Stimulated activated naive B cell treated with anti-CD40 and anti-IgM and Interleukin-4, amounts not matched to agents 10 μg/mL and 1 μg/mL and 100 μg/mL, for 72 hours (primary cell): ENCODE results near the gene TBCC.
A peak's percentile ranks its signal among the peaks of the same experiment; 100 is the strongest.
"Not testable (repeated sequence)": the region's sequence is repeated elsewhere in the genome, so short reads cannot be mapped to it uniquely, and the experiment has no call there.

Experiments used
- ATAC-seq, 2 donors: fragments of 150-1000 bp; cut with Tn5 transposase; replicated peaks; 2 replicates each; pipeline ENCODE4 v1.10.0; 2021; ENCODE audit warnings: moderate library complexity in 1 of 2
- DNase-seq: peaks from one replicate; pipeline ENCODE4 v3.0.0; 2021
- H3K27ac Mint-ChIP-seq: one replicate; pipeline ENCODE4 v1.8.0; 2022; ENCODE audit warnings: mild to moderate bottlenecking, mixed read lengths
- H3K27me3 Mint-ChIP-seq, 2 donors: one replicate each; pipeline ENCODE4 v1.8.0; 2022; ENCODE audit warnings: mixed read lengths in 2 of 2
- H3K36me3 Mint-ChIP-seq, 2 donors: one replicate each; pipeline ENCODE4 v1.8.0; 2022; ENCODE audit warnings: mixed read lengths in 2 of 2, mild to moderate bottlenecking in 1 of 2
- H3K4me1 Mint-ChIP-seq, 2 donors: one replicate each; pipeline ENCODE4 v1.8.0; 2022; ENCODE audit warnings: mixed read lengths in 2 of 2, mild to moderate bottlenecking in 1 of 2
- H3K4me3 Mint-ChIP-seq, 2 donors: one replicate each; pipeline ENCODE4 v1.8.0; 2022; ENCODE audit warnings: mild to moderate bottlenecking in 2 of 2, mixed read lengths in 2 of 2, moderate library complexity in 1 of 2
- H3K9me3 Mint-ChIP-seq, 2 donors: one replicate each; pipeline ENCODE4 v1.8.0; 2022; ENCODE audit warnings: mixed read lengths in 2 of 2, mild to moderate bottlenecking in 1 of 2

TBCC gene

DNA sequence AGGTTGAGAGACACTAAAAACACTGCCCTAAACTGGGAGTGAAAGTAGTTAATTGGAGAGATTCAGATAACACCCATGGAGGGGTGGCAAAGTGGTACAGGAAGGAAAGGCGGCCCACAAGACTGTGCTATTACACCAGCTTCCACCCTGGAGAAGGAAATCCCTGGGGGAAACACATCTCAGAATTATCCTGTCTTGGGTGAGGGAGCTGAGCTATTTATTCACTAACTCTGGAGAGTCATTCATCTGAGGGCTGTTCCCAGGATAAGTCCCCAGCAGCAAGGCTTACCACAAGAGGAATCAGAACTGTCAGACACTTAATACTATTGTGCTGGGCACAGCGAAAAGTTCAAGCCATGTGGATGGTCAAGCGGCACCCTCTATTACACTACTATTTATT is 9.9 kb downstream of the TBCC start:
- ATAC-seq (no peak), DNase-seq (no peak)
- H3K4me1 Mint-ChIP-seq: peaks cover 6 to 8% of the 10 kb centered on the region in 2 donors
- no peak overlapping the region for H3K4me3 Mint-ChIP-seq
- no peaks in the 10 kb centered on the region for H3K27me3 Mint-ChIP-seq
- no peaks in the 10 kb centered on the region for H3K36me3 Mint-ChIP-seq
- H3K9me3 Mint-ChIP-seq: no peaks in the 10 kb centered on the region
- no peak overlapping the region for H3K27ac Mint-ChIP-seq

DNA sequence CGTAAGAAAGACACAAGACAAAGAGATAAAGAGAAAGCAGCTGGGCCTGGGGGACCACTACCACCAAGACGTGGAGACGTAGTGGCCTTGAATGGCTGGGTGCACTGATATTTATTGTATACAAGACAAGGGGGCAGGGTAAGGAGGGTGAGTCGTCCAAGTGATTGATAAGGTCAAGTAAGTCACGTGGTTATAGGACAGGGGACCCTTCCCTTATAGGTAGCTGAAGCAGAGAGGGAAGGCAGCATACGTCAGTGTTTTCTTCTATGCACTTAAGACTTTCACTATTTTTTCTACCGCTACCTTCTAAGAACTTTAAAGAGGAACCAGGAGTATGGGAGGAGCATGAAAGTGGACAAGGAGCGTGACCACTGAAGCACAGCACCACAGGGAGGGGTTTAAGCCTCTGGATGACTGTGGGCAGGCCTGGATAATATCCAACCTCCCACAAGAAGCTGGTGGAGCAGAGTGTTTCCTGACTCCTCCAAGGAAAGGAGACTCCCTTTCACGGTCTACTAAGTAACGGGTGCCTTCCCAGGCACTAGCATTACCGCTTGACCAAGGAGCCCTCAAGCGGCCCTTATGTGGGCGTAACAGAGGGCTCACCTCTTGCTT is 11.9 kb downstream of the TBCC start:
- not testable (repeated sequence) for DNase-seq, H3K27me3 Mint-ChIP-seq, H3K36me3 Mint-ChIP-seq, ATAC-seq, H3K4me3 Mint-ChIP-seq, H3K9me3 Mint-ChIP-seq, H3K27ac Mint-ChIP-seq, H3K4me1 Mint-ChIP-seq

DNA sequence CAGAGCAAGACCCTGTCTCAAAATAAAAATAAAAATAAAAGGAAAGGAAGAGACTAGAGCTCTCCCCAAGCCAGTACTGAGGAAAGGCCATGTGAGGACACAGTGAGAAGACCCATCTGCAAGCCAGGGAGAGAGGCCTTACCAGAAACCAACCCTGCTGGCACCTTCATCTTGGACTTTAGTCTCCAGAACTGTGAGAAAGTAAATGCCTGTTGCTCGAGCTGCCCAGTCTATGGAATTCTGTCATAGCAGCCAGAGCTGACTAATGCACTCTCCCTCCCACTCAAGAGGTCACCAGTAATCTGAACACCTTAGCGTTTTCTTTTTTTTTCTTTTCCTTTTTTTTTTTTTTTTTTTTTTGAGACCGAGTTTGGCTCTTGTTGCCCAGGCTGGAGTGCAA is 16.2 kb downstream of the TBCC start:
- Mint-ChIP-seq H3K36me3 (no peaks in the 10 kb centered on the region), H3K4me3 (no peak overlapping the region), H3K4me1 (peaks cover 18 to 27% of the 10 kb centered on the region in 2 donors), H3K27ac (no peak overlapping the region), H3K27me3 (no peaks in the 10 kb centered on the region), H3K9me3 (no peaks in the 10 kb centered on the region)
- DNase-seq (no peak), ATAC-seq (no peak)

DNA sequence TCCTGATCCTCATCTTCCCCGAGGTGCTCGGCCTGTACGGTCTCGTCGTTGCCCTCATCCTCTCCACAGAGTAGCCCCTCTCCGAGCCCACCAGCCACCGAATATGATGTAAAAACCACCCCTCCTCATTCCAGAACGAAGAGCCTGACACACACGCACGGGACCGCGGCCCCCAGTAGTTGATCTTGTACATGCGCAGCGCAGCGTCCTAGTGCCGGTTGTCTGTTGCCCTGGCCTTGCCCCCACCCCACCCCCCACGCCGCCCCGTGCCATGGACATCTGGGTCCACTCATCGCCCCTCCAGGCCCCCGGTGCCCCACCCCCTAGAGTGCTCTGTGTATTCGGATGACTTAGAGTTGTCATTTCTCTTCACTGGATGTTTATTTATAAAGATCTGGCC is 18.3 kb downstream of the TBCC start:
- DNase-seq (no peak), ATAC-seq (no peak)
- Mint-ChIP-seq H3K4me3 (peak overlapping the region; percentile 90 to 94), H3K27ac (peak overlapping the region; percentile 96), H3K4me1 (peaks cover 14 to 21% of the 10 kb centered on the region in 2 donors), H3K9me3 (no peaks in the 10 kb centered on the region), H3K27me3 (no peaks in the 10 kb centered on the region), H3K36me3 (no peaks in the 10 kb centered on the region)

DNA sequence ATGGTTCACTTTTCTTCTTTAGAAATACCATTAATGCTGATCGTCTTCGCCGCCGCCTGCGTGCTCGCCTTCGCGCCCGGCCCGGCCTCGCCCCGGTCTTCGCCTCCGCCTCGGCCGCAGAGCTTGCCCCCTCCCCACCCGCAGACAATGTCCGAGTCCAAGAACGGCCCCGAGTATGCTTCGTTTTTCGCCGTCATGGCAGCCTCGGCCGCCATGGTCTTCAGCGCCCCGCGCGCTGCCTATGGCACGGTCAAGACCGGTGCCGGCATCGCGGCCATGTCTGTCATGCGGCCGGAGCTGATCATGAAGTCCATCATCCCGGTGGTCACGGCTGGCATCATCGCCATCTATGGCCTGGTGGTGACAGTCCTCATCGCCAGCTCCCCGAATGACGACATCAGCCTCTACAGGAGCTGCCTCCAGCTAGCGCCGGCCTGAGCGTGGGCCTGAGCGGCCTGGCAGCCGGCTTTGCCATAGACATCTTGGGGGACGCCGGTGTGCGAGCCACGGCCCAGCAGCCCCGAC is 18.8 kb downstream of the TBCC start:
- Mint-ChIP-seq H3K27ac (peak overlapping the region; percentile 96), H3K9me3 (no peaks in the 10 kb centered on the region), H3K36me3 (no peaks in the 10 kb centered on the region), H3K4me3 (peak overlapping the region; percentile 90 to 94), H3K27me3 (no peaks in the 10 kb centered on the region), H3K4me1 (peaks cover 14 to 21% of the 10 kb centered on the region in 2 donors)
- DNase-seq: no peak
- ATAC-seq: peak; percentile 22 to 43

DNA sequence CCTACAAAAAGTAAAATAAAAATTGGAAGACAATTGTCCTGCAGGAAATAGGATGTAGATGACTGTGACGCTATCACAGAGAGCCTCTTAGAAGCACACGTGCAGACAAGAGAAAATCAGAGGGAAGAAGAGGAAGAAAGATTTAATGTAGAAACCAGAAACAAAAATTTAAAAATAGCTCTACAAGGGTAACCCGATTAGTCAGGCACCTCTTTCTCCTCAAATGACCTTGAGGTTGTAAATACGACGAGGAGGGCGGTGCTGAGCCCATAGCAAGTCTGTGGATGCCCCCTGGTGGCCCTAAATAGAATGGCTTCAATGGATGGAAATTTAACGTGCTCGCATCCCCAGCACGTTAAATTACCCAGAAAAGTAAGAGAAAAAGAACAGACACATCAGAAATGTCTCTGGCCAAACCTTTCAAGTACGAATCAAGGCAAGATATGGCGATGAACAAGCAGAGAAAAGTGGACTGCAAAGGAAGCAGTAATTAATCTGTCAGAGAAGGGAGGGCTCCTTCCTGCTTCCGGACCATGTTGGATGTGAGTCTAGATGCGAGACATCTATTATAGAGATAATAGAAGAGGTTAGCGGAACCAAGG is 19.3 kb downstream of the TBCC start:
- Mint-ChIP-seq H3K4me1 (peaks cover 14 to 21% of the 10 kb centered on the region in 2 donors), H3K27me3 (no peaks in the 10 kb centered on the region), H3K9me3 (no peaks in the 10 kb centered on the region), H3K4me3 (peak overlapping the region; percentile 90 to 94), H3K36me3 (no peaks in the 10 kb centered on the region), H3K27ac (peak overlapping the region; percentile 96)
- peak; percentile 97 for ATAC-seq
- DNase-seq: peak; percentile 58

DNA sequence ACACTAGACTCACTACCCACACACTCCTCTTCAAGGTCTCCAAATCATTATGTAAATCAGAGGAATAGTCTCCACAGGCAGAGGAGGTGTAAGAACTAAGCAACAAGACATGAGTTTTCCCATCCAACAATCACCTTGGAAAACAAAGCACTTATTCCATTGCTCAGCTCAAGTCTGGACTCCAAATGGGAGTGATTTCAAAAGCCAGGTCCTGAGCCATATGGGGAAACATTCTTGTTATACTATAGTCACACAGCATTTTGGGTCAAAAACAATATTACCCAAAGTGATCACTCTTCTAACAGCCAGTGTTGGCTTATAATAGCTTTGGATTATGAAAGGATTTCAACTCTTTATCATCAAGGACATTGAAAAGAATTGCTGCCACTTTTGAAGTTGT is 19.9 kb downstream of the TBCC start:
- Mint-ChIP-seq H3K27me3 (no peaks in the 10 kb centered on the region), H3K4me3 (peak overlapping the region; percentile 90 to 94), H3K4me1 (peaks cover 14 to 21% of the 10 kb centered on the region in 2 donors), H3K27ac (peak overlapping the region; percentile 96), H3K9me3 (no peaks in the 10 kb centered on the region), H3K36me3 (no peaks in the 10 kb centered on the region)
- no peak for DNase-seq
- no peak for ATAC-seq

DNA sequence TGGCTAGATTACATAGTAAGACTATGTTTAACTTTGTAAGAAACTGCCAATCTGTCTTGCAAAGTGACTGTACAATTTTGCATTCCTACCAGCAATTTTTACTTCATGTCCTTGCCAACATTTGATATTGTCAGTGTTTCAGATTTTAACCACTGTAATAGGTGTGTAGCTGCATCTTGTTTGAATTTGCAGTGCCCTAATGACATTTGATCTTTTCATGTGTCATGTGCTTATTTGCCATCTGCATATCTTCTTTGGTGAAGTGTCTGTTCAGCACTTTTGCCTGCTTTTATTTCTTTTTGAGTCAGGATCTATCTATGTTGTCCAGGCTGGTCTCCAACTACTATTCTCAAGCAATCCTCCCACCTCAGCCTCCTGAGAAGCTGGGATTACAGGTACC is 21.1 kb downstream of the TBCC start:
- H3K4me3 Mint-ChIP-seq: no peak overlapping the region
- H3K27ac Mint-ChIP-seq: no peak overlapping the region
- H3K27me3 Mint-ChIP-seq: no peaks in the 10 kb centered on the region
- DNase-seq (no peak), ATAC-seq (no peak)
- no peaks in the 10 kb centered on the region for H3K9me3 Mint-ChIP-seq
- peaks cover 14 to 21% of the 10 kb centered on the region in 2 donors for H3K4me1 Mint-ChIP-seq
- no peaks in the 10 kb centered on the region for H3K36me3 Mint-ChIP-seq

DNA sequence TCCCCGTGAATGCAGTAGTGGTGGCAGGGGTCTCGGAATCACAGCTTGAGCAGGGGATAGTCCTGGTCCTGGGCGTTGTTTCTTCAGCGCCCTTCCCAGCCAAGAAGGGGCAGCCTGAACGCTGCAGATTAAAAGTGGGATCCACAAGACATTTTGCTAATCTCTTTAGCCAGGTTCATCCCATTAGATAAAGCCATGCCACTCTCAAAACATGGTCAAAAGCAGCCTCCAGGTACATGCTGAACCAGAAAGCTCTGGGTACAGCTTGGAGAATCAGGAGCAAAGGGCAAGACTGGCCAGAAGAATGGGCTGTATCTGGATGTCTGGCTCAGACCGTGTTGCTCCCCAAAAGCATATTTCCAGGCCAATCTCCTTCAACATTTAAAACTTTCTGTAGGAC is 23.4 kb downstream of the TBCC start, which contains the start of gene PRPH2:
TSS of gene PRPH2 (minus strand) at position 101 of the 400 bp plus-strand sequence. CDS start 263 bp downstream, outside the sequence.
- DNase-seq: no peak
- Mint-ChIP-seq H3K27me3 (no peaks in the 10 kb centered on the region), H3K4me1 (peaks cover 13 to 19% of the 10 kb centered on the region in 2 donors), H3K27ac (no peak within 1 kb of the TSS), H3K36me3 (no peaks in the 10 kb centered on the region), H3K4me3 (no peak within 1 kb of the TSS), H3K9me3 (no peaks in the 10 kb centered on the region)
- ATAC-seq: no peak

DNA sequence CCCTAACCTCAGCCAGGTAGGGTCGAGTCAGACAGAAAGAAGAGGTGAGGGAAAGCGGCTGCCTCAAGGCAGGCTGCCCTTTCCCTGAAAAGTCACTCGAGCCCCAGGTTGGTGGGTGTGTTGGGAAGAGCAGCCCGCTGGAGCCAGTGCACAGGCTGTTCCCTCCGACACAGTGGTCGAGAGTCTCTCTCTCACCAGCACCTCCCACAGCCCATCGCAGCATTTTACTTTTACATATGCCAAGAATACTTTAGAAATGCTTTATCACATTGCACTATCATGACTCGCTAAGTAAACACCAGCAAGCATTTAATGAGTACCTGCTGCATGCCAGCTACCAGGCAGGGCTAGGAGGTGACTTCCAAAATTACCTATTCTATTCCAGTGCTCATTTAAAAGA is 25.2 kb downstream of the TBCC start:
- H3K27me3 Mint-ChIP-seq: no peaks in the 10 kb centered on the region
- peaks cover under 1 to 1% of the 10 kb centered on the region in 2 donors for H3K4me1 Mint-ChIP-seq
- DNase-seq: no peak
- no peak for ATAC-seq
- H3K36me3 Mint-ChIP-seq: no peaks in the 10 kb centered on the region
- no peaks in the 10 kb centered on the region for H3K9me3 Mint-ChIP-seq
- H3K27ac Mint-ChIP-seq: no peak overlapping the region
- no peak overlapping the region for H3K4me3 Mint-ChIP-seq

DNA sequence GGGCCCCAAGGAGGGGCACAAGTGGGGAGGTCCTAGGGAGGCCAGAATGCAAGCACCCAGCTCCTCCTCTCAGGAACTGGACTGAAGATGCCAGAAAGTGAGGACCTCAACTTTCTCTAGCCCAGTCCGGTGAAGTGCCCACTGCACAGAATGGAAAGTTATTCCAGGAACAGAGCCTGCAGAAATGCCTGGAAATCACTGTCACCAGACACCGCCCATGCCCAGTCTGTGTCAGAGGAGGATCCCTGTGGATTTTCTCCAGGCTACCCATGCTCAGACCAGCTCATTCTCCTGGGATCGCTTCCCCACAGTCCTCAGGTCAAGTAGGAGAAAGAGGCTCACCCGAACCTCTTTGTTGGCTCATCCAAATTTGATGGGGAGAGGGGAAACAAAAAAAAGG is 30.0 kb downstream of the TBCC start:
- DNase-seq (no peak), ATAC-seq (no peak)
- Mint-ChIP-seq H3K9me3 (peaks cover 5% of the 10 kb centered on the region in 2 donors), H3K4me3 (no peak overlapping the region), H3K4me1 (no peaks in the 10 kb centered on the region), H3K27me3 (no peaks in the 10 kb centered on the region), H3K36me3 (peaks cover 0 to 2% of the 10 kb centered on the region in 2 donors), H3K27ac (no peak overlapping the region)

DNA sequence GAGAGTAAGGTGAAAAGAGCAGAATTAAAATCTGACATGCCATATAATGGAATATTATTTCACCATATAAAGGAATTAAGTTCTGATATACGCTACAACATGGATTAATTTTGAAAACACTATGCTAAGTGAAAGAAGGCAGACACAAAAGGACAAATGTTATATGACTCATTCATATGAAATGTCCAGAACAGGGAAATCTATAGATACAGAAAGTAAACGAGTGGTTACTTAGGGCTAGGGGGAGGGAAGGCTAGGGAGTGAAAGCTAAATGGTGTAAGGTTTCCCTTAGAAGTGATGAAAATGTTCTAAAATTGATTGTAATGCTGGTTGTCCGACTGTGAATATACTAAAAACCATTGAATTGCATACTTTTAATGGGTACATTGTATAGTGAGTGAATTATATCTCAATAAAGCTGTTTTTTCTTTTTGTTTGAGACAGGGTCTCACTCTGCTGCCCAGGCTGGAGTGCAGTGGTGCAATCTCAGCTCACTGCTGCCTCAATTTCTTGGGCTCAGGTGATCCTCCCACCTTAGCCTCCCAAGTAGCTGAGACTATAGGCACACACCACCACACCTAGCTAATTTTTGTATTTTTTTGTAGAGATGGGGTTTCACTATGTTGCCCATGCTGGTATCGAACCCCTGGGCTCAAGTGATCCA is 31.7 kb downstream of the TBCC start:
- no peaks in the 10 kb centered on the region for H3K4me1 Mint-ChIP-seq
- ATAC-seq (peak in 1 of 2 donors; percentile 31), DNase-seq (no peak)
- H3K36me3 Mint-ChIP-seq: peaks cover 0 to 2% of the 10 kb centered on the region in 2 donors
- H3K27me3 Mint-ChIP-seq: no peaks in the 10 kb centered on the region
- H3K9me3 Mint-ChIP-seq: peaks cover 5% of the 10 kb centered on the region in 2 donors
- no peak overlapping the region for H3K27ac Mint-ChIP-seq
- H3K4me3 Mint-ChIP-seq: no peak overlapping the region

DNA sequence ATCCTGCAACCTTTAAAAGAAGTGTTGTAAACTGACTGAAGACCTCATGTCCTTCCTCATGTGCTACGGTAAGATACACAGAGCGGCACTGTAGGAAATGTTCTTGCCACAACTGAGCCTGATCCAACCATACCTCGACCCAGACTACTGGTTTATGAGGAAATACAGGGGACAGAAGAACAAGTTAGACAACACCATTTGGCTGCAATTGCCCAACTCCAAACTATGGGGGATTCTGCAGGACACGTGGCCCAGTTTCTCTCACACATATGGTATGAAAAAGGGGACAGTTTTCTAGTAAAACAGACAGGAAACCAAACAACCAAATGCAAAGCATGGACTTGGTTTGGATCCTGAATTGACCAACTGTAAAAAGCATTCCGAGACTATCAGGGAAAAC is 34.0 kb downstream of the TBCC start:
- Mint-ChIP-seq H3K27me3 (peaks cover 0 to 3% of the 10 kb centered on the region in 2 donors), H3K27ac (no peak overlapping the region), H3K36me3 (peaks cover 0 to 2% of the 10 kb centered on the region in 2 donors), H3K9me3 (peaks cover 5% of the 10 kb centered on the region in 2 donors), H3K4me1 (no peaks in the 10 kb centered on the region), H3K4me3 (no peak overlapping the region)
- ATAC-seq: no peak
- no peak for DNase-seq

DNA sequence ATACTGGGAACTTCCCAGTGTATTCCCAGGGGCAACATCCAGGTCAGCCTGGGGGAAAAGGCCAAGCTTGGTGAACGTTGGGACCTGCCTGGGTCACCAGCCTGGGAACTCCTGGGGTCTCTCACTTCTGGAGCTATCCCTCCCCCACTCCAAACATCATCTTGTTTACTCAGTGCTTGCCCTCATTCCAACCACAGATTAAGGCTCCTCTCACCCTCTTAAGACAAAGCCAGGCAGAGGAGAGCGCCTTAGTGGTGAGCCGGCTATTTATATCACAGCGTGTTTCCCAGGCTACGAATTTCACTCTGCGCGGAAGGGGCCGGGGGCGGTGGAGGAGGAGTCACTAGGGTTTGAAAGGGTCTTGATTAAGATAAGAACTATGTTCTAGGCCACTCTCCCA is 35.6 kb downstream of the TBCC start:
- H3K36me3 Mint-ChIP-seq: peaks cover 0 to 2% of the 10 kb centered on the region in 2 donors

DNA sequence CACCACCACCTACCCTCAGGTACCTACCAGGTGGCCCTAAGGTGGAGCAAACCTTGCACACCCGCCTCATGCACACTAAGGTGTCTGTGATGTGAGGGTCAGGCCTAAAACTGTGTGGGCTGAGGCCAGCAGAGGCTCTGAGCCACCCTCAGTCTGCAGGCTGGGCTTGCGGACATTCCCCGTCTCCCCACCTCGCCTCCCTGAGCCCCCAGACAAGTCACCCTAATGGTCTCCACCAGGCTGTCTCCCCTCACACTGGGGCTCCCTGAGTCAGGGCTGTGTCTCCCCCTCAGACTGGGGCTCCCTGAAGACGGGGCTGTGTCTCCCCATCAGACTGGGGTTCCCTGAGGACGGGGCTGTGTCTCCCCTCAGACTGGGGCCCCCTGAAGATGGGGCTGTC is 36.0 kb downstream of the TBCC start:
- Mint-ChIP-seq H3K4me3 (no peak overlapping the region), H3K4me1 (no peaks in the 10 kb centered on the region), H3K36me3 (peaks cover 0 to 2% of the 10 kb centered on the region in 2 donors), H3K27ac (no peak overlapping the region), H3K27me3 (peaks cover 0 to 3% of the 10 kb centered on the region in 2 donors), H3K9me3 (peaks cover 5% of the 10 kb centered on the region in 2 donors)
- DNase-seq: no peak
- ATAC-seq: no peak

More for the DNA sequence above, 35.6 kb downstream of the TBCC start:
- DNase-seq (no peak), ATAC-seq (no peak)
- Mint-ChIP-seq H3K27me3 (peaks cover 0 to 3% of the 10 kb centered on the region in 2 donors), H3K4me1 (no peaks in the 10 kb centered on the region), H3K9me3 (peaks cover 5% of the 10 kb centered on the region in 2 donors), H3K27ac (no peak overlapping the region), H3K4me3 (no peak overlapping the region)
